ENCODE results near the gene RNF13. TPM values are rescaled to one million over a fixed set of nuclear protein-coding genes. Genes with fewer than 3 reads are reported as not detected.

Gene RNF13
- total RNA-seq, 2 donors from 2014 or later, result 41.3 to 49.1 TPM

DNA sequence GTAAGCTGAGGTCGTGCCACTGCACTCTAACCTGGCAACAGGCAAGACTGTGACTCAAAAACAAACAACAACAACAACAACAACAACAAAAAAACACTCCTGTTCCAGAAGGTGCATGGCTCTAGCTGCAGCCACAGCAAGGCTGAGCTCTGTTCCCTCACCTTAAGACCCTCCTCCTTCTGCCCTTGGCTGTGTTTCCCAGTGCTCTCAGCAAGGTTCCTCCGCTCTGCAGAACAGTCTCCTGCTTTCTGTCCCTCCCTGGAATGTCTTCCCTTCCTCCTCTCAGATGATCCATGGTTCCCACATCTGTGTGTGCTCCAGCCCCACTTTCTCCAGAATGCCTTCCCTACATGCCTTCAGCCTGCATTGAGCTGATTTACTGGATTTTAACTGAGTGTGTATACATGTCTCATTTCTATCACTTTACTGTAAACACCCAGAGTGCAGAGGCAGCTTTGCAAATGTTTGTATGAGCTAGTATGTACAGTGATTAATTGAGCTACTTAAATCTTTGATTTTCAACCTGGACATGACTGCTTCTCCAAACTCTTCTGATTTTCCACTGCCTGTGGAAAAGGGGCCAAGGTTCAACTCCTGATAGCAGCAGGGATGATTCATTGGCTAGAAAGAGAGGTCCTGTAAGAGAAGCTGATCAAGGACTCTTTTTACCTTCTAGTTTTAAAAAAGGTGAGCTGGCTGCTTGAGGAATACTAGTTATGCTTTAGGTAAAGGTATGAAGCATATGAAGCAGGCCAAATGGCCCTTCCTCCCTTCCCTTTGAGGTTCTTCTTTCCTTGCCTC lies 35.4 kb upstream of the RNF13 start:
- TF ChIP-seq, protein P1, sequence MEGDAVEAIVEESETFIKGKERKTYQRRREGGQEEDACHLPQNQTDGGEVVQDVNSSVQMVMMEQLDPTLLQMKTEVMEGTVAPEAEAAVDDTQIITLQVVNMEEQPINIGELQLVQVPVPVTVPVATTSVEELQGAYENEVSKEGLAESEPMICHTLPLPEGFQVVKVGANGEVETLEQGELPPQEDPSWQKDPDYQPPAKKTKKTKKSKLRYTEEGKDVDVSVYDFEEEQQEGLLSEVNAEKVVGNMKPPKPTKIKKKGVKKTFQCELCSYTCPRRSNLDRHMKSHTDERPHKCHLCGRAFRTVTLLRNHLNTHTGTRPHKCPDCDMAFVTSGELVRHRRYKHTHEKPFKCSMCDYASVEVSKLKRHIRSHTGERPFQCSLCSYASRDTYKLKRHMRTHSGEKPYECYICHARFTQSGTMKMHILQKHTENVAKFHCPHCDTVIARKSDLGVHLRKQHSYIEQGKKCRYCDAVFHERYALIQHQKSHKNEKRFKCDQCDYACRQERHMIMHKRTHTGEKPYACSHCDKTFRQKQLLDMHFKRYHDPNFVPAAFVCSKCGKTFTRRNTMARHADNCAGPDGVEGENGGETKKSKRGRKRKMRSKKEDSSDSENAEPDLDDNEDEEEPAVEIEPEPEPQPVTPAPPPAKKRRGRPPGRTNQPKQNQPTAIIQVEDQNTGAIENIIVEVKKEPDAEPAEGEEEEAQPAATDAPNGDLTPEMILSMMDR (IDR thresholded peaks at IDR 0.05), result no peak

DNA sequence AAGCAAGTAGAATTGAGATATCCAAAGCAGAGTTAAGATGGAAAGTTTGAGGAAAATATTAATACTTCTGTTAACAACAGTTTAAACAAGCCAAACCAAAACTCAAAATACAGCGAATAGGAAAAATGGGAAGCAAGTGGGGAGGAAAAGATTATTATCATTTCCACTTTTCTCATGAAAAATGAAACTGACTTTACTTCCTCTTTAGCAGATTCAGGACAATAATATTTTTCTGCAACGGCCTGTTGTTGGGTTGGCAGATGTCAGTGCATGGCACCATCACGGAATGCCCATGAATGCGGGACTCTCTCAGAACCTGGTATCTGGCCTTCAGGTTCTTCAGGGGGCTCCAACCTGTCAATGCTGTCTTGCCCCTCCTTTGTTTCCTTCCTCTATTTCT lies 31.8 kb upstream of the RNF13 start:
- Histone ChIP-seq H3K27me3 (no peaks in the 10 kb centered on the region), H3K4me3 (no peak overlapping the region), H3K4me1 (no peaks in the 10 kb centered on the region), H3K9ac (ENCODE audit: low read depth in 2 of 2, low read length in 2 of 2) (no peak overlapping the region), H3K9me3 (no peaks in the 10 kb centered on the region), H3K27ac (no peak overlapping the region), H3K36me3 (no peaks in the 10 kb centered on the region)
- TF ChIP-seq, protein P1 (IDR thresholded peaks at IDR 0.05), result no peak
- intact Hi-C loops (cut with DNase I), result no loop called here
- no peak for DNase-seq

More for the DNA sequence above, 35.4 kb upstream of the RNF13 start:
- H3K9ac ChIP-seq (ENCODE audit: low read depth in 2 of 2, low read length in 2 of 2), result no peak overlapping the region
- no peaks in the 10 kb centered on the region for H3K4me1 ChIP-seq
- intact Hi-C loops (cut with DNase I), result no loop called here
- no peaks in the 10 kb centered on the region for H3K9me3 ChIP-seq
- H3K27ac ChIP-seq, result no peak overlapping the region
- no peak for DNase-seq
- H3K4me3 ChIP-seq, result no peak overlapping the region
- no peaks in the 10 kb centered on the region for H3K27me3 ChIP-seq
- H3K36me3 ChIP-seq, result no peaks in the 10 kb centered on the region

DNA sequence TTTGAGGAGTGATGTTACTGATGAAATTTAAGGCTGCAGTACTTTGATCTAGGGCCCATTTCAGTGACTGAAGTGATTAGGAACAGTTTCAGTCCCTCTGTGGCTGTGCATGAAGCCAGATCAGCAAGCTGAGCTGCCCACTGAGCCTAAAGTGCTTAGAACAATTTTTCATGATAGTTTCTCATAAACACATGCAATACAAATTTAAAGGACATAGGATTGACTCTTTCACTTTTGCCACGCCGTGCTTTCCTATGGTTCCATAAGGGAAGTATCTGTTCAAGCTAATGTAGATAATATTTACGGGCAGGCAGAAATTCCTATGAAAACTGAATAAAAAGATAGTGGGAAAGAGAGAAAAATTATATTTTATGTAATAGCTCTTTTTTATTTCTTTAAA lies 31.3 kb upstream of the RNF13 start:
- Histone ChIP-seq H3K36me3 (no peaks in the 10 kb centered on the region), H3K4me1 (no peaks in the 10 kb centered on the region), H3K4me3 (no peak overlapping the region), H3K27me3 (no peaks in the 10 kb centered on the region), H3K9ac (ENCODE audit: low read depth in 2 of 2, low read length in 2 of 2) (no peak overlapping the region), H3K27ac (no peak overlapping the region), H3K9me3 (no peaks in the 10 kb centered on the region)
- DNase-seq, result no peak
- TF ChIP-seq, protein P1 (IDR thresholded peaks at IDR 0.05), result no peak
- intact Hi-C loops (cut with DNase I), result no loop called here

DNA sequence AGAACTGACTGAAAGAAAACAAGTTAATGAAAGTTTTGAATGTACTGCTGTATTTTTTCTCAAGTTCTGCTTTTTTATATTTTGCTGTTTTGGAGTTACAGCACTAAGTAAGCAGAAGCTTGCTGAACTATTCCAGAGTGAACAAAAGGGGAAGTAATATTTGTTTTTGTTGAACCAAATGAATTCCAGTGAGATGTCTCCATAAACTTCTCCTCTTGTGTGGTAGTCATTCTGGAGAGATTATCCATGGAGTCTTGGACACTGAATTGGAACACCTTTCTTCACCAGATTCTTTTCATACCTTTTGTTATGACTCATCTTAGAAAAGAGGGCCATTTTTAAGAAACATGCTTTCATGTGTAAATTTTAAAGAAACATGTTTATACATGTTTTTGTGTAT lies 29.4 kb upstream of the RNF13 start:
- Histone ChIP-seq H3K36me3 (no peaks in the 10 kb centered on the region), H3K9me3 (no peaks in the 10 kb centered on the region), H3K4me3 (no peak overlapping the region), H3K4me1 (no peaks in the 10 kb centered on the region), H3K27me3 (no peaks in the 10 kb centered on the region), H3K9ac (ENCODE audit: low read depth in 2 of 2, low read length in 2 of 2) (no peak overlapping the region), H3K27ac (no peak overlapping the region)
- no peak for DNase-seq
- intact Hi-C loops (cut with DNase I), result no loop called here
- TF ChIP-seq, protein P1 (IDR thresholded peaks at IDR 0.05), result no peak

DNA sequence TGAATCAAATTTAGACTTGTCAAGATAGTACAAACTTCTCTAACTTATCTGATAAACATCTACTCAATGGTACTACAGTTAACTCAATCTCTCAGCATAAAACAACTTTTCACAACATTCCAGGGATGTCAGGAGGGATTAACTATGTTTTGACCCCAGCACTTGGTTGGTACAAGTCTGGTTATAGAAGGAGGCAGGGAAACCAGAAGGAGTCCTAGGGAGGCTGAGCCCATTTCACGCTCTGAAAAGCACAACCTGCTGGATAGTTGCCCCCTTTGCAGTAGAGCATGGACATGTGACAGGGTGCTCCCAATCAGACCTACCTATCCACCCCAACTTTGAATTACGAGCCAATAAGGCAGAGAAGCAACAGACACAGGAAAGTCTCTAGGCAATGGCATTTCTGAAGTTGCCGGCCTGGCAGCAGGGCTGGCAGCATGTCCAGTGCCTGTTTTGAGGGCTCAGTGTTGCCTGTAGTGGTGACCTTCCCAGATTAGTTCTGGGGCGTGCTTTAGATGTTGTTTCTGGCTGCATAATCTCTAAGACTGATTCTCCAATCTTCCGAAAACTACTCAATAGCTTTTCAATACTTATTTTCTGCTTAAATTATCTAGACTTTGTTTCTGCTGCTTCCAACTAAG lies 28.8 kb upstream of the RNF13 start:
- H3K27me3 ChIP-seq, result no peaks in the 10 kb centered on the region

More for the DNA sequence above, 28.8 kb upstream of the RNF13 start:
- Histone ChIP-seq H3K9me3 (no peaks in the 10 kb centered on the region), H3K9ac (ENCODE audit: low read depth in 2 of 2, low read length in 2 of 2) (no peak overlapping the region), H3K27ac (no peak overlapping the region), H3K36me3 (no peaks in the 10 kb centered on the region), H3K4me1 (no peaks in the 10 kb centered on the region), H3K4me3 (no peak overlapping the region)
- TF ChIP-seq, protein P1 (IDR thresholded peaks at IDR 0.05), result no peak
- DNase-seq, result no peak
- intact Hi-C loops (cut with DNase I), result no loop called here
